Activated CD4-positive, alpha-beta T cell treated with anti-CD3 and anti-CD28 coated beads for 4 hours (primary cell): ENCODE results near the gene ZDHHC17.
"Not testable (repeated sequence)": the region's sequence is repeated elsewhere in the genome, so short reads cannot be mapped to it uniquely, and the experiment has no call there.

Experiments
- DNase-seq, 2 donors: peaks; one replicate each; pipeline ENCODE4 v3.0.0-alpha.2; 2020

The ZDHHC17 gene

GRCh38 chr12:76777765-76778216 lies 13.9 kb downstream of the ZDHHC17 start:
- no peak for DNase-seq

GRCh38 chr12:76778364-76778763 lies 14.4 kb downstream of the ZDHHC17 start:
- DNase-seq, result no peak

GRCh38 chr12:76779310-76779709 lies 15.4 kb downstream of the ZDHHC17 start:
- DNase-seq, result not testable (repeated sequence)

- DNase-seq, result no peak
Observed at GRCh38 chr12:76781321-76781720, 17.4 kb downstream of the ZDHHC17 start.

GRCh38 chr12:76782526-76782925 lies 18.6 kb downstream of the ZDHHC17 start:
- no peak for DNase-seq

- DNase-seq, result no peak
Observed at GRCh38 chr12:76784600-76785051, 20.7 kb downstream of the ZDHHC17 start.

GRCh38 chr12:76785407-76785806 lies 21.5 kb downstream of the ZDHHC17 start:
- DNase-seq, result no peak

- DNase-seq, result no peak
Observed at GRCh38 chr12:76786986-76787385, 23.1 kb downstream of the ZDHHC17 start.

- DNase-seq, result no peak
Observed at GRCh38 chr12:76787689-76788088, 23.8 kb downstream of the ZDHHC17 start.

- DNase-seq, result no peak
Observed at GRCh38 chr12:76789335-76790050, 25.6 kb downstream of the ZDHHC17 start.

GRCh38 chr12:76790564-76791552 lies 26.9 kb downstream of the ZDHHC17 start:
- no peak for DNase-seq

GRCh38 chr12:76792828-76793227 lies 28.9 kb downstream of the ZDHHC17 start:
- DNase-seq, result no peak

GRCh38 chr12:76798864-76799263 lies 34.9 kb downstream of the ZDHHC17 start:
- DNase-seq, result no peak

- no peak for DNase-seq
Observed at GRCh38 chr12:76799362-76799761, 35.4 kb downstream of the ZDHHC17 start.

GRCh38 chr12:76802060-76802459 lies 38.1 kb downstream of the ZDHHC17 start:
- DNase-seq, result no peak

- DNase-seq, result no peak
Observed at GRCh38 chr12:76804435-76804976, 40.6 kb downstream of the ZDHHC17 start.

- no peak for DNase-seq
Observed at GRCh38 chr12:76810671-76811419, 46.9 kb downstream of the ZDHHC17 start.

GRCh38 chr12:76811976-76812375 lies 48.1 kb downstream of the ZDHHC17 start:
- DNase-seq, result no peak

- no peak for DNase-seq
Observed at GRCh38 chr12:76813265-76813664, 49.4 kb downstream of the ZDHHC17 start.

GRCh38 chr12:76813972-76814371 lies 50.1 kb downstream of the ZDHHC17 start:
- DNase-seq, result no peak

GRCh38 chr12:76820888-76821482 lies 57.1 kb downstream of the ZDHHC17 start:
- DNase-seq, result no peak

- no peak for DNase-seq
Observed at GRCh38 chr12:76830436-76830835, 66.5 kb downstream of the ZDHHC17 start.
